Measurements from ENCODE around the gene MPDU1. TPM values are rescaled to one million over a fixed set of nuclear protein-coding genes. Genes with fewer than 3 reads are reported as not detected.
"Not testable (repeated sequence)": the region's sequence is repeated elsewhere in the genome, so short reads cannot be mapped to it uniquely, and the experiment has no call there.

Gene MPDU1
- total RNA-seq, 1 donor: 64.1 TPM

DNA sequence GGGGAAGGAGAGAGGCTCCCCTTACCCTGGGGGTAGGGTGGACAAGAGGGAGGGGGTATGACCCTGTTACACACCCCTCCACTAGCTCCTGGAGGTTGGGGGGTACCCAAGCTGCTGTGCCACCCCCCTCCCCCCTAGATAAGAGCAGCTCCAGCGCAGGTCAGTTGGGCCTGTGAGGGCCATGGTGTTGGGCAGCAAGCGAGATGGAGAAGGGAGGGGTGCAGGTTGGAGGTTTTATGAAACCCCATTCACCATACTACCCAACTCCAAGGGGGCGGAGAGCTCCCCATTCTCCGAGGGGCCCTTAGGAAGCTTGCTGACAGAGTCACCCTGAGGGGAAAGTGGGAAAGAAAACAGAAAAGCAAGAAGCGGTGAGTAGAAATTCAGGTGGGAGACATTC lies 7.9 kb downstream of the MPDU1 start:
- Histone ChIP-seq H3K4me2 (ENCODE audit: insufficient read depth, low read length) (no peak overlapping the region), H3K36me3 (ENCODE audit: insufficient read depth, low read length) (peaks cover 64% of the 10 kb centered on the region), H3K4me1 (ENCODE audit: insufficient read depth, low read length) (peaks cover 34% of the 10 kb centered on the region), H3K79me2 (ENCODE audit: insufficient read depth, low read length) (peaks cover 10% of the 10 kb centered on the region), H4K20me1 (ENCODE audit: insufficient read depth, low read length) (peaks cover 19% of the 10 kb centered on the region), H3K27ac (ENCODE audit: low read depth, low read length) (peak overlapping the region; percentile 57), H3K4me3 (ENCODE audit: insufficient read depth, low read length) (no peak overlapping the region), H2AFZ (ENCODE audit: low read length) (no peak overlapping the region), H3K27me3 (ENCODE audit: insufficient read depth, low read length) (no peaks in the 10 kb centered on the region), H3K9me3 (ENCODE audit: low read depth, low read length) (no peaks in the 10 kb centered on the region)
- DNase-seq (ENCODE audit: insufficient read length, low spot score, missing footprints): peak; percentile 45
- TF ChIP-seq, protein P1, sequence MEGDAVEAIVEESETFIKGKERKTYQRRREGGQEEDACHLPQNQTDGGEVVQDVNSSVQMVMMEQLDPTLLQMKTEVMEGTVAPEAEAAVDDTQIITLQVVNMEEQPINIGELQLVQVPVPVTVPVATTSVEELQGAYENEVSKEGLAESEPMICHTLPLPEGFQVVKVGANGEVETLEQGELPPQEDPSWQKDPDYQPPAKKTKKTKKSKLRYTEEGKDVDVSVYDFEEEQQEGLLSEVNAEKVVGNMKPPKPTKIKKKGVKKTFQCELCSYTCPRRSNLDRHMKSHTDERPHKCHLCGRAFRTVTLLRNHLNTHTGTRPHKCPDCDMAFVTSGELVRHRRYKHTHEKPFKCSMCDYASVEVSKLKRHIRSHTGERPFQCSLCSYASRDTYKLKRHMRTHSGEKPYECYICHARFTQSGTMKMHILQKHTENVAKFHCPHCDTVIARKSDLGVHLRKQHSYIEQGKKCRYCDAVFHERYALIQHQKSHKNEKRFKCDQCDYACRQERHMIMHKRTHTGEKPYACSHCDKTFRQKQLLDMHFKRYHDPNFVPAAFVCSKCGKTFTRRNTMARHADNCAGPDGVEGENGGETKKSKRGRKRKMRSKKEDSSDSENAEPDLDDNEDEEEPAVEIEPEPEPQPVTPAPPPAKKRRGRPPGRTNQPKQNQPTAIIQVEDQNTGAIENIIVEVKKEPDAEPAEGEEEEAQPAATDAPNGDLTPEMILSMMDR (IDR thresholded peaks at IDR 0.05; ENCODE audit: extremely low read depth, low read depth, low read length): no peak

- peaks cover 16% of the 10 kb centered on the region for H4K20me1 ChIP-seq (ENCODE audit: insufficient read depth, low read length)
- no peaks in the 10 kb centered on the region for H3K9me3 ChIP-seq (ENCODE audit: low read depth, low read length)
- no peak overlapping the region for H3K4me3 ChIP-seq (ENCODE audit: insufficient read depth, low read length)
- H2AFZ ChIP-seq (ENCODE audit: low read length): no peak overlapping the region
- H3K79me2 ChIP-seq (ENCODE audit: insufficient read depth, low read length): peaks cover 8% of the 10 kb centered on the region
- H3K4me1 ChIP-seq (ENCODE audit: insufficient read depth, low read length): peaks cover 26% of the 10 kb centered on the region
- H3K4me2 ChIP-seq (ENCODE audit: insufficient read depth, low read length): no peak overlapping the region
- TF ChIP-seq, protein P1 (IDR thresholded peaks at IDR 0.05; ENCODE audit: extremely low read depth, low read depth, low read length): no peak
- DNase-seq (ENCODE audit: insufficient read length, low spot score, missing footprints): peak; percentile 71
- H3K27me3 ChIP-seq (ENCODE audit: insufficient read depth, low read length): no peaks in the 10 kb centered on the region
- no peak overlapping the region for H3K27ac ChIP-seq (ENCODE audit: low read depth, low read length)
- peaks cover 71% of the 10 kb centered on the region for H3K36me3 ChIP-seq (ENCODE audit: insufficient read depth, low read length)
Observed at GRCh38 chr17:7592422-7593021, 8.9 kb downstream of the MPDU1 start.

DNA sequence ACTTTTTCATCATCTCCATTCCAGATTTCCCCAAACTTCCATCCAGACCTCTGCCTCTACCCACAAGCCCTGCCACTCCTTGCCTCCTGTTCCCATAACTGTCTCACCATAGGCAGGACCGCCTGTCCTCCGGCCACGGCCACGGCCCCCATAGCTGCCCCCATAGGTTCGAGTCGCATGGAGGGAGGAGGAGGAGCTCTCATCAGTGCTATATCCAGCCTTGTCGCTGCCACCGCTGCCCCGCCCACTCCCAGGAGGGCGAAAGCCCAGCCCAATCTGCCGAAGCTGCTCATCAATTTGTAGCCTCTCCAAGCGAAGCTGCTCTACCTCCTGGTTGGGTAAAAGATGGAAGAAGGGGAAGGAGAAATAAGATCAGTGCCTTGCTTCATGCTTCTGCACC lies 9.6 kb downstream of the MPDU1 start:
- TF ChIP-seq, protein P1 (IDR thresholded peaks at IDR 0.05; ENCODE audit: extremely low read depth, low read depth, low read length): no peak
- H3K9me3 ChIP-seq (ENCODE audit: low read depth, low read length): no peaks in the 10 kb centered on the region
- H3K36me3 ChIP-seq (ENCODE audit: insufficient read depth, low read length): peaks cover 71% of the 10 kb centered on the region
- DNase-seq (ENCODE audit: insufficient read length, low spot score, missing footprints): no peak
- H3K27me3 ChIP-seq (ENCODE audit: insufficient read depth, low read length): no peaks in the 10 kb centered on the region
- H3K4me2 ChIP-seq (ENCODE audit: insufficient read depth, low read length): no peak overlapping the region
- H3K4me3 ChIP-seq (ENCODE audit: insufficient read depth, low read length): no peak overlapping the region
- peaks cover 13% of the 10 kb centered on the region for H4K20me1 ChIP-seq (ENCODE audit: insufficient read depth, low read length)
- H3K27ac ChIP-seq (ENCODE audit: low read depth, low read length): no peak overlapping the region
- no peak overlapping the region for H2AFZ ChIP-seq (ENCODE audit: low read length)
- H3K79me2 ChIP-seq (ENCODE audit: insufficient read depth, low read length): peaks cover 8% of the 10 kb centered on the region
- H3K4me1 ChIP-seq (ENCODE audit: insufficient read depth, low read length): peaks cover 18% of the 10 kb centered on the region

DNA sequence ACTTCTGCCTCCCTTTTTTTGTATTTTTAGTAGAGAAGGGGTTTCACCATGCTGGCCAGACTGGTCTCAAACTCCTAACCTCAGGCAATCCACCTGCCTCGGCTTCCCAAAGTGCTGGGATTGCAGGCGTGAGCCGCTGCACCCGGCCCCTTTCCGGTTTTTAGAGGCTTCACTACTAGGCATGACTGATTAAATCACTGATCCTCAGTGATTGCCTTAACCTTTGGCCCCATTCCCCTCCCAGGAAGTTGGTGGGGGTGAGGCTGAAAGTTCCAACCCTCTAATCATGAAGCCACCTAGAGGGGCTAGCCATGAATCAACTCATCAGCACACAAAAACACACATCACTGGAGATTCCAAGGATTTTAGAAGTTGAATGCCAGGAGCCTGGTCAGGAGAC lies 13.9 kb downstream of the MPDU1 start:
- not testable (repeated sequence) for H3K9me3 ChIP-seq (ENCODE audit: low read depth, low read length); H3K27me3 ChIP-seq (ENCODE audit: insufficient read depth, low read length); H2AFZ ChIP-seq (ENCODE audit: low read length); H3K4me3 ChIP-seq (ENCODE audit: insufficient read depth, low read length); DNase-seq (ENCODE audit: insufficient read length, low spot score, missing footprints); H3K4me2 ChIP-seq (ENCODE audit: insufficient read depth, low read length); H3K79me2 ChIP-seq (ENCODE audit: insufficient read depth, low read length); H4K20me1 ChIP-seq (ENCODE audit: insufficient read depth, low read length); H3K4me1 ChIP-seq (ENCODE audit: insufficient read depth, low read length); H3K27ac ChIP-seq (ENCODE audit: low read depth, low read length)
- peaks cover 78% of the 10 kb centered on the region for H3K36me3 ChIP-seq (ENCODE audit: insufficient read depth, low read length)

Data from osteoblast (primary cell).